SK-N-SH (cell line): ENCODE measurements around the gene DNAJC24. TPM values are rescaled to one million over a fixed set of nuclear protein-coding genes. Genes with fewer than 3 reads are reported as not detected.

ENCODE experiments used
- CTCF ChIA-PET: fragments of 300-600, 350-600 bp; formaldehyde crosslinking; extraction: SDS; loops from one replicate; lab custom pipeline; 2021; lab: Yijun Ruan, JAX
- POLR2A ChIA-PET: fragments of 350-600 bp; sonication (Branson Sonifier 250); formaldehyde crosslinking; extraction: SDS; loops from one replicate; lab custom pipeline; 2020; ENCODE audit warnings: antibody characterized with exemption, inconsistent platforms; lab: Yijun Ruan, JAX
- DNase-seq: peaks from one replicate; pipeline ENCODE4 v3.0.0; 2012
- H2AFZ ChIP-seq: fragments of 200-600 bp; sonication (generic); 2 replicates; pipeline ENCODE4 v1.8.1; 2016; ENCODE audit warnings: antibody characterized with exemption, mild to moderate bottlenecking, low read depth
- H3F3A ChIP-seq: fragments of 200-600 bp; sonication (generic); replicated peaks from 2 replicates; pipeline ENCODE3; 2016; ENCODE audit warnings: antibody characterized with exemption, mild to moderate bottlenecking; ENCODE audit not compliant: insufficient read depth
- H3K27ac ChIP-seq, 2 experiments: fragments of 200-500 bp in 1 of 2; fragments of 200-600 bp in 1 of 2; sonication (Bioruptor generic) in 1 of 2; sonication (generic), shearing (Covaris generic) in 1 of 2; 2 replicates each; pipeline versions ENCODE4 v1.5.1 to v1.6.1; 2014 to 2016; ENCODE audit warnings: low read depth in 2 of 2, inconsistent platforms in 1 of 2, low read length in 1 of 2, mild to moderate bottlenecking in 1 of 2, mixed read lengths in 1 of 2
- H3K27me3 ChIP-seq: fragments of 200-600 bp; sonication (generic), shearing (Covaris generic); 2 replicates; pipeline ENCODE4 v1.6.1; 2016; ENCODE audit warnings: mixed run types; ENCODE audit not compliant: insufficient read depth
- H3K36me3 ChIP-seq, 2 experiments: fragments of 200-500 bp in 1 of 2; fragments of 200-600 bp in 1 of 2; sonication (Bioruptor generic) in 1 of 2; sonication (generic) in 1 of 2; replicated peaks in 1 of 2; 2 replicates each; pipeline versions ENCODE3 to v1.5.1; 2014 to 2016; ENCODE audit warnings: low read length in 1 of 2, mild to moderate bottlenecking in 1 of 2; ENCODE audit not compliant: insufficient read depth in 2 of 2, control insufficient read depth in 1 of 2
- H3K4me1 ChIP-seq, 2 experiments: fragments of 200-500 bp in 1 of 2; fragments of 200-600 bp in 1 of 2; sonication (Bioruptor generic) in 1 of 2; sonication (generic), shearing (Covaris generic) in 1 of 2; 2 replicates each; pipeline versions ENCODE4 v1.5.1 to v1.6.1; 2014 to 2016; ENCODE audit warnings: low read depth in 1 of 2, low read length in 1 of 2, mixed run types in 1 of 2; ENCODE audit not compliant: insufficient read depth in 2 of 2, control insufficient read depth in 1 of 2
- H3K4me2 ChIP-seq: fragments of 200-600 bp; sonication (generic), shearing (Covaris generic); 2 replicates; pipeline ENCODE4 v1.6.1; 2017; ENCODE audit warnings: mixed run types
- H3K4me3 ChIP-seq, 2 experiments: fragments of 200-500 bp in 1 of 2; fragments of 200-600 bp in 1 of 2; sonication (Bioruptor generic) in 1 of 2; sonication (generic), shearing (Covaris generic) in 1 of 2; 2 replicates each; pipeline versions ENCODE4 v1.5.1 to v1.8.1; 2014 to 2016; ENCODE audit warnings: low read depth in 2 of 2, inconsistent platforms in 1 of 2, low read length in 1 of 2, mild to moderate bottlenecking in 1 of 2, mixed read lengths in 1 of 2, moderate library complexity in 1 of 2
- H3K79me2 ChIP-seq: fragments of 200-600 bp; sonication (generic); 2 replicates; pipeline ENCODE4 v1.8.1; 2017; ENCODE audit warnings: mild to moderate bottlenecking; ENCODE audit not compliant: insufficient read depth
- H3K9ac ChIP-seq: fragments of 200-600 bp; sonication (generic); 2 replicates; pipeline ENCODE4 v1.6.1; 2017; ENCODE audit warnings: mixed run types
- H3K9me2 ChIP-seq: fragments of 200-600 bp; sonication (generic); 2 replicates; pipeline ENCODE4 v1.6.1; 2017; ENCODE audit warnings: mixed run types
- H3K9me3 ChIP-seq: fragments of 200-600 bp; sonication (generic); 2 replicates; pipeline ENCODE4 v1.6.1; 2017; ENCODE audit warnings: mixed run types, mild to moderate bottlenecking, moderate library complexity
- H4K20me1 ChIP-seq: fragments of 200-600 bp; sonication (generic); 2 replicates; pipeline ENCODE4 v1.6.1; 2017; ENCODE audit warnings: mild to moderate bottlenecking, mixed run types; ENCODE audit not compliant: insufficient read depth
- EP300 ChIP-seq, 2 experiments: IDR thresholded peaks; 2 replicates each; pipeline versions ENCODE4 v1.4.0 to v1.6.1; 2012; ENCODE audit warnings: borderline replicate concordance in 1 of 2, low read depth in 1 of 2, low read length in 1 of 2
- EZH2phosphoT487 ChIP-seq: fragments of 200-600 bp; sonication (generic); IDR thresholded peaks from 2 replicates; pipeline ENCODE4 v1.6.1; 2017; ENCODE audit warnings: low read depth, mixed run types, mild to moderate bottlenecking, antibody characterized with exemption, moderate library complexity, borderline replicate concordance
- FOSL2 ChIP-seq: IDR thresholded peaks from 2 replicates; pipeline ENCODE4 v1.4.0; 2012; ENCODE audit warnings: low read depth, mild to moderate bottlenecking, moderate library complexity, borderline replicate concordance
- FOXJ3 ChIP-seq: sonication (generic); formaldehyde crosslinking; IDR thresholded peaks from 2 replicates; pipeline ENCODE4 v1.5.1; 2020; ENCODE audit warnings: mild to moderate bottlenecking, missing genetic modification reagents
- FOXM1 ChIP-seq: IDR thresholded peaks from 2 replicates; pipeline ENCODE4 v1.4.0; 2012; ENCODE audit warnings: low read depth, mild to moderate bottlenecking
- GABPA ChIP-seq: IDR thresholded peaks from 2 replicates; pipeline ENCODE4 v1.4.0; 2012; ENCODE audit warnings: low read depth, mild to moderate bottlenecking
- GATA2 ChIP-seq: sonication (generic); formaldehyde crosslinking; IDR thresholded peaks from 2 replicates; pipeline ENCODE4 v1.5.0; 2020; ENCODE audit warnings: mild to moderate bottlenecking, missing genetic modification reagents
- JUND ChIP-seq: IDR thresholded peaks from 2 replicates; pipeline ENCODE4 v1.4.0; 2012
- MEF2A ChIP-seq: IDR thresholded peaks from 2 replicates; pipeline ENCODE4 v1.4.0; 2012; ENCODE audit warnings: low read depth, borderline replicate concordance
- MXI1 ChIP-seq: IDR thresholded peaks from 2 replicates; pipeline ENCODE4 v1.6.1; 2012; ENCODE audit warnings: mild to moderate bottlenecking, low read depth, low read length, improper control_type of control experiment
- NFIC ChIP-seq: IDR thresholded peaks from 2 replicates; pipeline ENCODE4 v1.4.0; 2012; ENCODE audit warnings: borderline replicate concordance
- NRF1 ChIP-seq: IDR thresholded peaks from 2 replicates; pipeline ENCODE4 v1.6.1; 2012; ENCODE audit warnings: low read depth, mild to moderate bottlenecking, low read length
- POLR2AphosphoS5 ChIP-seq: IDR thresholded peaks from 2 replicates; pipeline ENCODE4 v1.6.1; 2012; ENCODE audit warnings: low read depth, low read length
- RCOR1 ChIP-seq: fragments of 150-350 bp; IDR thresholded peaks from 2 replicates; pipeline ENCODE4 v1.6.1; 2017; ENCODE audit warnings: antibody characterized with exemption, low read length
- SIN3A ChIP-seq: IDR thresholded peaks from 2 replicates; pipeline ENCODE4 v1.6.1; 2012; ENCODE audit warnings: low read depth, mild to moderate bottlenecking, low read length, moderate library complexity, borderline replicate concordance
- SMC3 ChIP-seq: IDR thresholded peaks from 2 replicates; pipeline ENCODE4 v1.6.1; 2012; ENCODE audit warnings: low read depth, low read length, improper control_type of control experiment
- TEAD4 ChIP-seq: IDR thresholded peaks from 2 replicates; pipeline ENCODE4 v1.4.0; 2012; ENCODE audit warnings: mild to moderate bottlenecking, borderline replicate concordance; ENCODE audit not compliant: insufficient read depth
- YY1 ChIP-seq: IDR thresholded peaks from 2 replicates; pipeline ENCODE4 v1.4.0; 2012; ENCODE audit warnings: low read depth, mild to moderate bottlenecking
- WGBS: methylation state at CpG from one replicate; pipeline ENCODE4 v1.1.6; 2017; ENCODE audit warnings: low lambda C conversion rate; 5-methylcytosine and 5-hydroxymethylcytosine counted together
- polyA plus RNA-seq, 3 experiments: library from polyadenylated mRNA; depleted of rRNA; stranded (reverse); fragments of >200 nt; gene quantifications; 2 replicates each; pipeline ENCODE4 v1.2.3, GENCODE V29; 2012
- TF ChIP-seq, protein P1 (sequence below): fragments of 200-600 bp; sonication (generic); IDR thresholded peaks from 2 replicates; pipeline ENCODE4 v1.6.1; 2017; ENCODE audit warnings: antibody characterized with exemption, mild to moderate bottlenecking, moderate library complexity
- TF ChIP-seq, protein P2 (sequence below): fragments of 150-350 bp; IDR thresholded peaks from 2 replicates; pipeline ENCODE4 v1.6.1; 2016; ENCODE audit warnings: mild to moderate bottlenecking, low read depth, low read length

Gene DNAJC24
- polyA plus RNA-seq, 1 of the 3 experiments (the other 2 are of a cell fraction) = 6.2 TPM

- ChIA-PET POLR2A (no interaction called here), CTCF (interaction anchor here (1.0 kb wide), 1 partner anchor 44 kb away, joined by 3 read pairs; no protein-coding TSS in a partner anchor)
- no peak for TF ChIP-seq MXI1
- TF ChIP-seq FOXJ3 (CRISPR knock-in tag) = no peak
- TF ChIP-seq FOSL2 = no peak
- TF ChIP-seq GABPA = no peak
- no peak for TF ChIP-seq TEAD4
- TF ChIP-seq SMC3 = no peak
- TF ChIP-seq EP300 (IDR thresholded peaks at IDR 0.05; ENCODE audit: borderline replicate concordance in 1 of 2, low read depth in 1 of 2, low read length in 1 of 2) = no peak
- no peak for TF ChIP-seq YY1
- TF ChIP-seq FOXM1 = no peak
- Histone ChIP-seq H4K20me1 (no peaks in the 10 kb centered on the region), H3K27ac (no peak overlapping the region), H3K27me3 (no peaks in the 10 kb centered on the region), H3F3A (peaks cover 10% of the 10 kb centered on the region), H3K36me3 (no peaks in the 10 kb centered on the region), H2AFZ (no peak overlapping the region), H3K4me1 (no peaks in the 10 kb centered on the region), H3K9ac (no peak overlapping the region), H3K9me3 (no peaks in the 10 kb centered on the region), H3K9me2 (no peaks in the 10 kb centered on the region), H3K79me2 (no peaks in the 10 kb centered on the region), H3K4me2 (no peak overlapping the region), H3K4me3 (no peak overlapping the region)
- no peak for DNase-seq
Measured at GRCh38 chr11:31441296-31441695, 71.6 kb downstream of the DNAJC24 start.

- H4K20me1 ChIP-seq = no peaks in the 10 kb centered on the region
- ChIA-PET CTCF (interaction anchor here (1.0 kb wide), 1 partner anchor 44 kb away, joined by 3 read pairs; no protein-coding TSS in a partner anchor), POLR2A (no interaction called here)
- no peaks in the 10 kb centered on the region for H3K36me3 ChIP-seq
- H3K9me2 ChIP-seq = no peaks in the 10 kb centered on the region
- no peaks in the 10 kb centered on the region for H3K79me2 ChIP-seq
- H3K4me2 ChIP-seq = no peak overlapping the region
- no peaks in the 10 kb centered on the region for H3K27me3 ChIP-seq
- H2AFZ ChIP-seq = no peak overlapping the region
- DNase-seq = no peak
- no peaks in the 10 kb centered on the region for H3K9me3 ChIP-seq
- 95% methylated on average over 2 of the region's 2 CpGs for WGBS
- H3K4me3 ChIP-seq = no peak overlapping the region
- peaks cover 10% of the 10 kb centered on the region for H3F3A ChIP-seq
- H3K27ac ChIP-seq = no peak overlapping the region
- no peaks in the 10 kb centered on the region for H3K4me1 ChIP-seq
- TF ChIP-seq FOSL2 = no peak
- TF ChIP-seq SIN3A = no peak
- no peak for TF ChIP-seq GABPA
- no peak for TF ChIP-seq MEF2A
- no peak for TF ChIP-seq EZH2phosphoT487
- TF ChIP-seq, protein P1, sequence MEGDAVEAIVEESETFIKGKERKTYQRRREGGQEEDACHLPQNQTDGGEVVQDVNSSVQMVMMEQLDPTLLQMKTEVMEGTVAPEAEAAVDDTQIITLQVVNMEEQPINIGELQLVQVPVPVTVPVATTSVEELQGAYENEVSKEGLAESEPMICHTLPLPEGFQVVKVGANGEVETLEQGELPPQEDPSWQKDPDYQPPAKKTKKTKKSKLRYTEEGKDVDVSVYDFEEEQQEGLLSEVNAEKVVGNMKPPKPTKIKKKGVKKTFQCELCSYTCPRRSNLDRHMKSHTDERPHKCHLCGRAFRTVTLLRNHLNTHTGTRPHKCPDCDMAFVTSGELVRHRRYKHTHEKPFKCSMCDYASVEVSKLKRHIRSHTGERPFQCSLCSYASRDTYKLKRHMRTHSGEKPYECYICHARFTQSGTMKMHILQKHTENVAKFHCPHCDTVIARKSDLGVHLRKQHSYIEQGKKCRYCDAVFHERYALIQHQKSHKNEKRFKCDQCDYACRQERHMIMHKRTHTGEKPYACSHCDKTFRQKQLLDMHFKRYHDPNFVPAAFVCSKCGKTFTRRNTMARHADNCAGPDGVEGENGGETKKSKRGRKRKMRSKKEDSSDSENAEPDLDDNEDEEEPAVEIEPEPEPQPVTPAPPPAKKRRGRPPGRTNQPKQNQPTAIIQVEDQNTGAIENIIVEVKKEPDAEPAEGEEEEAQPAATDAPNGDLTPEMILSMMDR = no peak
- TF ChIP-seq SMC3 = no peak
- no peak for TF ChIP-seq JUND
- TF ChIP-seq, protein P2, sequence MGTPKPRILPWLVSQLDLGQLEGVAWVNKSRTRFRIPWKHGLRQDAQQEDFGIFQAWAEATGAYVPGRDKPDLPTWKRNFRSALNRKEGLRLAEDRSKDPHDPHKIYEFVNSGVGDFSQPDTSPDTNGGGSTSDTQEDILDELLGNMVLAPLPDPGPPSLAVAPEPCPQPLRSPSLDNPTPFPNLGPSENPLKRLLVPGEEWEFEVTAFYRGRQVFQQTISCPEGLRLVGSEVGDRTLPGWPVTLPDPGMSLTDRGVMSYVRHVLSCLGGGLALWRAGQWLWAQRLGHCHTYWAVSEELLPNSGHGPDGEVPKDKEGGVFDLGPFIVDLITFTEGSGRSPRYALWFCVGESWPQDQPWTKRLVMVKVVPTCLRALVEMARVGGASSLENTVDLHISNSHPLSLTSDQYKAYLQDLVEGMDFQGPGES = no peak
- TF ChIP-seq RCOR1 = no peak
- no peak for TF ChIP-seq NRF1
- TF ChIP-seq FOXM1 = no peak
- TF ChIP-seq NFIC = no peak
- no peak for TF ChIP-seq GATA2 (CRISPR knock-in tag)
- no peak for TF ChIP-seq POLR2AphosphoS5
- H3K9ac ChIP-seq = no peak overlapping the region
Measured at GRCh38 chr11:31442086-31442485, 72.4 kb downstream of the DNAJC24 start.
